ENCODE results near the gene EZR.
A peak's percentile ranks its signal among the peaks of the same experiment; 100 is the strongest.

Gene EZR

GRCh38 chr6:158765499-158766068 lies 53.6 kb downstream of the EZR start:
- Histone ChIP-seq H3K27ac (ENCODE audit: low read length, poor library complexity, severe bottlenecking) (no peak overlapping the region), H3K4me2 (ENCODE audit: low read length, poor library complexity, severe bottlenecking) (no peak overlapping the region), H3K79me1 (replicated peaks; ENCODE audit: low read length, poor library complexity, severe bottlenecking) (peaks cover 21% of the 10 kb centered on the region), H3K27me3 (ENCODE audit: control insufficient read depth in 1 of 2, insufficient read depth in 1 of 2, low read length in 2 of 2) (no peaks in the 10 kb centered on the region), H2AFZ (ENCODE audit: low read depth, low read length) (no peak overlapping the region), H3K9me3 (ENCODE audit: control insufficient read depth, low read length) (no peaks in the 10 kb centered on the region), H3K4me1 (ENCODE audit: control insufficient read depth, insufficient read depth, low read depth, low read length) (peaks cover 3% of the 10 kb centered on the region), H4K8ac (ENCODE audit: low read length) (no peak overlapping the region), H2BK5ac (ENCODE audit: low read depth, low read length, poor library complexity, severe bottlenecking) (no peak overlapping the region), H3K36me3 (ENCODE audit: control insufficient read depth in 1 of 2, insufficient read depth in 2 of 2, low read depth in 1 of 2, low read length in 2 of 2) (peaks cover 25 to 73% of the 10 kb centered on the region in 2 experiments), H4K91ac (ENCODE audit: low read length) (no peak overlapping the region), H2BK12ac (ENCODE audit: low read length in 2 of 2) (no peak overlapping the region), H2BK15ac (ENCODE audit: low read depth, poor library complexity, severe bottlenecking) (no peak overlapping the region), H3K4ac (ENCODE audit: low read depth in 1 of 2, low read length in 2 of 2) (no peak overlapping the region), H3K23ac (ENCODE audit: low read length in 2 of 2) (no peak overlapping the region), H3K14ac (ENCODE audit: low read length in 2 of 2) (no peak overlapping the region), H3K9ac (ENCODE audit: low read length) (no peak overlapping the region), H3K18ac (ENCODE audit: low read depth in 1 of 2, low read length in 2 of 2) (no peak overlapping the region), H3K4me3 (ENCODE audit: insufficient read depth in 1 of 2, low read depth in 1 of 2, low read length in 2 of 2) (no peak overlapping the region), H2BK120ac (ENCODE audit: low read depth, low read length) (no peak overlapping the region), H2AK5ac (ENCODE audit: low read length, severe bottlenecking) (no peak overlapping the region)
- no peak for DNase-seq
- WGBS, result 98% methylated on average over 12 of the region's 13 CpGs

- WGBS, result 98% methylated on average over 9 of the region's 9 CpGs
- H3K79me1 ChIP-seq (replicated peaks; ENCODE audit: low read length, poor library complexity, severe bottlenecking), result peaks cover 16% of the 10 kb centered on the region
- H2BK12ac ChIP-seq (ENCODE audit: low read length in 2 of 2), result no peak overlapping the region
- H2AFZ ChIP-seq (ENCODE audit: low read depth, low read length), result no peak overlapping the region
- no peak overlapping the region for H3K27ac ChIP-seq (ENCODE audit: low read length, poor library complexity, severe bottlenecking)
- no peak for DNase-seq
- no peak overlapping the region for H3K4me2 ChIP-seq (ENCODE audit: low read length, poor library complexity, severe bottlenecking)
- H2BK15ac ChIP-seq (ENCODE audit: low read depth, poor library complexity, severe bottlenecking), result no peak overlapping the region
- H3K18ac ChIP-seq (ENCODE audit: low read depth in 1 of 2, low read length in 2 of 2), result no peak overlapping the region
- H4K91ac ChIP-seq (ENCODE audit: low read length), result no peak overlapping the region
- no peak overlapping the region for H3K14ac ChIP-seq (ENCODE audit: low read length in 2 of 2)
- H2BK120ac ChIP-seq (ENCODE audit: low read depth, low read length), result no peak overlapping the region
- H3K4ac ChIP-seq (ENCODE audit: low read depth in 1 of 2, low read length in 2 of 2), result no peak overlapping the region
- no peak overlapping the region for H3K23ac ChIP-seq (ENCODE audit: low read length in 2 of 2)
- no peaks in the 10 kb centered on the region for H3K27me3 ChIP-seq (ENCODE audit: control insufficient read depth in 1 of 2, insufficient read depth in 1 of 2, low read length in 2 of 2)
- H3K36me3 ChIP-seq (ENCODE audit: control insufficient read depth in 1 of 2, insufficient read depth in 2 of 2, low read depth in 1 of 2, low read length in 2 of 2), result peaks cover 20 to 67% of the 10 kb centered on the region in 2 experiments
- peaks cover 3% of the 10 kb centered on the region for H3K4me1 ChIP-seq (ENCODE audit: control insufficient read depth, insufficient read depth, low read depth, low read length)
- no peaks in the 10 kb centered on the region for H3K9me3 ChIP-seq (ENCODE audit: control insufficient read depth, low read length)
- H2AK5ac ChIP-seq (ENCODE audit: low read length, severe bottlenecking), result no peak overlapping the region
- H4K8ac ChIP-seq (ENCODE audit: low read length), result no peak overlapping the region
- H3K9ac ChIP-seq (ENCODE audit: low read length), result no peak overlapping the region
- no peak overlapping the region for H3K4me3 ChIP-seq (ENCODE audit: insufficient read depth in 1 of 2, low read depth in 1 of 2, low read length in 2 of 2)
- H2BK5ac ChIP-seq (ENCODE audit: low read depth, low read length, poor library complexity, severe bottlenecking), result no peak overlapping the region
Observed at GRCh38 chr6:158764926-158765325, 54.2 kb downstream of the EZR start.

GRCh38 chr6:158764183-158764849 lies 54.9 kb downstream of the EZR start:
- Histone ChIP-seq H3K79me1 (replicated peaks; ENCODE audit: low read length, poor library complexity, severe bottlenecking) (peaks cover 14% of the 10 kb centered on the region), H3K4me2 (ENCODE audit: low read length, poor library complexity, severe bottlenecking) (no peak overlapping the region), H3K36me3 (ENCODE audit: control insufficient read depth in 1 of 2, insufficient read depth in 2 of 2, low read depth in 1 of 2, low read length in 2 of 2) (peaks cover 18 to 61% of the 10 kb centered on the region in 2 experiments), H3K4ac (ENCODE audit: low read depth in 1 of 2, low read length in 2 of 2) (no peak overlapping the region), H2BK12ac (ENCODE audit: low read length in 2 of 2) (no peak overlapping the region), H2AK5ac (ENCODE audit: low read length, severe bottlenecking) (no peak overlapping the region), H3K23ac (ENCODE audit: low read length in 2 of 2) (no peak overlapping the region), H4K91ac (ENCODE audit: low read length) (no peak overlapping the region), H2BK5ac (ENCODE audit: low read depth, low read length, poor library complexity, severe bottlenecking) (no peak overlapping the region), H3K27ac (ENCODE audit: low read length, poor library complexity, severe bottlenecking) (no peak overlapping the region), H3K27me3 (ENCODE audit: control insufficient read depth in 1 of 2, insufficient read depth in 1 of 2, low read length in 2 of 2) (no peaks in the 10 kb centered on the region), H3K9ac (ENCODE audit: low read length) (no peak overlapping the region), H3K9me3 (ENCODE audit: control insufficient read depth, low read length) (no peaks in the 10 kb centered on the region), H3K4me3 (ENCODE audit: insufficient read depth in 1 of 2, low read depth in 1 of 2, low read length in 2 of 2) (no peak overlapping the region), H3K14ac (ENCODE audit: low read length in 2 of 2) (no peak overlapping the region), H3K18ac (ENCODE audit: low read depth in 1 of 2, low read length in 2 of 2) (no peak overlapping the region), H2AFZ (ENCODE audit: low read depth, low read length) (no peak overlapping the region), H3K4me1 (ENCODE audit: control insufficient read depth, insufficient read depth, low read depth, low read length) (no peaks in the 10 kb centered on the region), H2BK15ac (ENCODE audit: low read depth, poor library complexity, severe bottlenecking) (no peak overlapping the region), H4K8ac (ENCODE audit: low read length) (no peak overlapping the region), H2BK120ac (ENCODE audit: low read depth, low read length) (no peak overlapping the region)
- DNase-seq, result no peak
- WGBS, result 92% methylated on average over 12 of the region's 14 CpGs

- no peak overlapping the region for H3K4me2 ChIP-seq (ENCODE audit: low read length, poor library complexity, severe bottlenecking)
- 86% methylated on average over 10 of the region's 11 CpGs for WGBS
- H2AFZ ChIP-seq (ENCODE audit: low read depth, low read length), result no peak overlapping the region
- no peak overlapping the region for H3K4ac ChIP-seq (ENCODE audit: low read depth in 1 of 2, low read length in 2 of 2)
- no peak for DNase-seq
- H4K91ac ChIP-seq (ENCODE audit: low read length), result no peak overlapping the region
- H2BK15ac ChIP-seq (ENCODE audit: low read depth, poor library complexity, severe bottlenecking), result no peak overlapping the region
- H3K23ac ChIP-seq (ENCODE audit: low read length in 2 of 2), result peak overlapping the region in 1 of 2 experiments; percentile 78
- no peak overlapping the region for H3K14ac ChIP-seq (ENCODE audit: low read length in 2 of 2)
- H3K27ac ChIP-seq (ENCODE audit: low read length, poor library complexity, severe bottlenecking), result no peak overlapping the region
- no peak overlapping the region for H4K8ac ChIP-seq (ENCODE audit: low read length)
- peaks cover 14% of the 10 kb centered on the region for H3K79me1 ChIP-seq (replicated peaks; ENCODE audit: low read length, poor library complexity, severe bottlenecking)
- H2BK120ac ChIP-seq (ENCODE audit: low read depth, low read length), result no peak overlapping the region
- no peaks in the 10 kb centered on the region for H3K27me3 ChIP-seq (ENCODE audit: control insufficient read depth in 1 of 2, insufficient read depth in 1 of 2, low read length in 2 of 2)
- peaks cover 2% of the 10 kb centered on the region for H3K4me1 ChIP-seq (ENCODE audit: control insufficient read depth, insufficient read depth, low read depth, low read length)
- no peak overlapping the region for H2AK5ac ChIP-seq (ENCODE audit: low read length, severe bottlenecking)
- H3K36me3 ChIP-seq (ENCODE audit: control insufficient read depth in 1 of 2, insufficient read depth in 2 of 2, low read depth in 1 of 2, low read length in 2 of 2), result peaks cover 10 to 54% of the 10 kb centered on the region in 2 experiments
- peak overlapping the region; percentile 29 for H3K9ac ChIP-seq (ENCODE audit: low read length)
- no peaks in the 10 kb centered on the region for H3K9me3 ChIP-seq (ENCODE audit: control insufficient read depth, low read length)
- H3K18ac ChIP-seq (ENCODE audit: low read depth in 1 of 2, low read length in 2 of 2), result no peak overlapping the region
- no peak overlapping the region for H2BK12ac ChIP-seq (ENCODE audit: low read length in 2 of 2)
- H3K4me3 ChIP-seq (ENCODE audit: insufficient read depth in 1 of 2, low read depth in 1 of 2, low read length in 2 of 2), result no peak overlapping the region
- no peak overlapping the region for H2BK5ac ChIP-seq (ENCODE audit: low read depth, low read length, poor library complexity, severe bottlenecking)
Observed at GRCh38 chr6:158763434-158764182, 55.6 kb downstream of the EZR start.

Data from mesenchymal stem cell (in vitro differentiated cells and primary cell).